BJ (cell line): Measurements from ENCODE around the gene APBB2. TPM values are rescaled to one million over a fixed set of nuclear protein-coding genes. Genes with fewer than 3 reads are reported as not detected.

Experiments used
- CTCF ChIA-PET: fragments of 350-600 bp; formaldehyde crosslinking; extraction: SDS; loops from one replicate; lab custom pipeline; 2021; ENCODE audit warnings: antibody characterized with exemption, inconsistent platforms; lab: Yijun Ruan, JAX
- POLR2A ChIA-PET: fragments of 300-600 bp; sonication (Branson Sonifier 250); formaldehyde crosslinking; extraction: SDS; loops from one replicate; lab custom pipeline; 2021; ENCODE audit warnings: antibody characterized with exemption; lab: Charles Lee
- DNase-seq: peaks from one replicate; pipeline ENCODE4 v3.0.0-alpha.2; 2011; ENCODE audit warnings: low read depth
- H3K27me3 ChIP-seq: 2 replicates; pipeline ENCODE4 v1.6.0; 2011; ENCODE audit warnings: low read length; ENCODE audit not compliant: control insufficient read depth, insufficient read depth
- H3K36me3 ChIP-seq: 2 replicates; pipeline ENCODE4 v1.5.1; 2011; ENCODE audit warnings: low read length; ENCODE audit not compliant: control insufficient read depth, insufficient read depth
- H3K4me3 ChIP-seq: 2 replicates; pipeline ENCODE4 v1.5.1; 2011; ENCODE audit warnings: low read depth, mild to moderate bottlenecking, control low read depth, low read length
- polyA plus RNA-seq: library from polyadenylated mRNA; depleted of rRNA; stranded (reverse); fragments of >200 nt; gene quantifications from 2 replicates; pipeline ENCODE4 v1.2.3, GENCODE V29; 2011
- TF ChIP-seq, protein P1 (sequence below): IDR thresholded peaks from 2 replicates; pipeline ENCODE4 v1.5.1; 2011; ENCODE audit warnings: low read depth, mild to moderate bottlenecking, control low read depth, inconsistent platforms, low read length, moderate library complexity; ENCODE audit not compliant: insufficient read depth

APBB2 gene
- polyA plus RNA-seq, 1 experiment: 50.3 TPM

- Histone ChIP-seq H3K27me3 (no peaks in the 10 kb centered on the region), H3K4me3 (no peak overlapping the region), H3K36me3 (no peaks in the 10 kb centered on the region)
- TF ChIP-seq, protein P1, sequence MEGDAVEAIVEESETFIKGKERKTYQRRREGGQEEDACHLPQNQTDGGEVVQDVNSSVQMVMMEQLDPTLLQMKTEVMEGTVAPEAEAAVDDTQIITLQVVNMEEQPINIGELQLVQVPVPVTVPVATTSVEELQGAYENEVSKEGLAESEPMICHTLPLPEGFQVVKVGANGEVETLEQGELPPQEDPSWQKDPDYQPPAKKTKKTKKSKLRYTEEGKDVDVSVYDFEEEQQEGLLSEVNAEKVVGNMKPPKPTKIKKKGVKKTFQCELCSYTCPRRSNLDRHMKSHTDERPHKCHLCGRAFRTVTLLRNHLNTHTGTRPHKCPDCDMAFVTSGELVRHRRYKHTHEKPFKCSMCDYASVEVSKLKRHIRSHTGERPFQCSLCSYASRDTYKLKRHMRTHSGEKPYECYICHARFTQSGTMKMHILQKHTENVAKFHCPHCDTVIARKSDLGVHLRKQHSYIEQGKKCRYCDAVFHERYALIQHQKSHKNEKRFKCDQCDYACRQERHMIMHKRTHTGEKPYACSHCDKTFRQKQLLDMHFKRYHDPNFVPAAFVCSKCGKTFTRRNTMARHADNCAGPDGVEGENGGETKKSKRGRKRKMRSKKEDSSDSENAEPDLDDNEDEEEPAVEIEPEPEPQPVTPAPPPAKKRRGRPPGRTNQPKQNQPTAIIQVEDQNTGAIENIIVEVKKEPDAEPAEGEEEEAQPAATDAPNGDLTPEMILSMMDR: no peak
- DNase-seq: peak; percentile 60
- POLR2A ChIA-PET: interaction anchor here (0.7 kb wide), 1 partner anchor 38 kb away, joined by 7 read pairs; no protein-coding TSS in a partner anchor
- CTCF ChIA-PET: interaction anchor here (1.0 to 16.3 kb wide), 3 partner anchors 9 to 58 kb away, joined by 4 to 181 read pairs (median 5); no protein-coding TSS in a partner anchor
Measured at GRCh38 chr4:40918330-40918729, 296.0 kb downstream of the APBB2 start.

GRCh38 chr4:40916880-40917279 is 297.5 kb downstream of the APBB2 start:
- Histone ChIP-seq H3K4me3 (no peak overlapping the region), H3K36me3 (peaks cover 1% of the 10 kb centered on the region; the same call in 1 of the 2 replicates), H3K27me3 (no peaks in the 10 kb centered on the region)
- ChIA-PET POLR2A (interaction anchor here (0.7 kb wide), 1 partner anchor 511 kb away, joined by 4 read pairs; no protein-coding TSS in a partner anchor), CTCF (interaction anchor here (0.9 to 16.3 kb wide), 6 partner anchors 8 to 297 kb away, joined by 3 to 181 read pairs (median 4); partner anchors contain the start of gene APBB2)
- TF ChIP-seq, protein P1: peak; percentile 23; the same call in 1 of the 2 replicates
- DNase-seq: no peak

DNA sequence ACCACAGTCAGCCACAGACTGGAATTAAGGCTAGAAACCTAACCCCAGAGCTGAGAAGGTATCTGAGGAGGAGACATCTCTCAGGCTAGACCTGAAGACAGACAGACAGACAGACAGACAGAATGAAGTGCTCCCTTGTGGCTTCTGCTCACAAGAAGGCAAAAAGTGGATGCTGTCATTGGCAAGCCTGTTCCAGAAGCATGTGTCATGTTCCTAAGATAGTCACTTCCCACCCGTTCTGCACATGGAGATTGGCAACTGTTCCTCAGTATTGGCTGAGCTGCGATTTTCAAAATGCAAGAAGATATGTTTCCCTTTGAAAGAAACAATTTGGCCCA is 298.2 kb downstream of the APBB2 start:
- POLR2A ChIA-PET: no interaction called here
- H3K4me3 ChIP-seq: no peak overlapping the region

GRCh38 chr4:40915318-40916217 is 298.8 kb downstream of the APBB2 start:
- Histone ChIP-seq H3K27me3 (no peaks in the 10 kb centered on the region), H3K4me3 (no peak overlapping the region), H3K36me3 (peaks cover 1% of the 10 kb centered on the region; the same call in 1 of the 2 replicates)
- ChIA-PET CTCF (interaction anchor here (0.9 to 1.5 kb wide), 4 partner anchors 13 to 75 kb away, joined by 3 to 4 read pairs (median 3); no protein-coding TSS in a partner anchor), POLR2A (no interaction called here)
- no peak for DNase-seq
- TF ChIP-seq, protein P1: no peak

More for the DNA sequence above, 298.2 kb downstream of the APBB2 start:
- CTCF ChIA-PET: interaction anchor here (0.9 to 1.5 kb wide), 4 partner anchors 12 to 75 kb away, joined by 3 to 4 read pairs (median 3); no protein-coding TSS in a partner anchor
- Histone ChIP-seq H3K36me3 (peaks cover 1% of the 10 kb centered on the region; the same call in 1 of the 2 replicates), H3K27me3 (no peaks in the 10 kb centered on the region)
- DNase-seq: no peak
- TF ChIP-seq, protein P1: no peak

DNA sequence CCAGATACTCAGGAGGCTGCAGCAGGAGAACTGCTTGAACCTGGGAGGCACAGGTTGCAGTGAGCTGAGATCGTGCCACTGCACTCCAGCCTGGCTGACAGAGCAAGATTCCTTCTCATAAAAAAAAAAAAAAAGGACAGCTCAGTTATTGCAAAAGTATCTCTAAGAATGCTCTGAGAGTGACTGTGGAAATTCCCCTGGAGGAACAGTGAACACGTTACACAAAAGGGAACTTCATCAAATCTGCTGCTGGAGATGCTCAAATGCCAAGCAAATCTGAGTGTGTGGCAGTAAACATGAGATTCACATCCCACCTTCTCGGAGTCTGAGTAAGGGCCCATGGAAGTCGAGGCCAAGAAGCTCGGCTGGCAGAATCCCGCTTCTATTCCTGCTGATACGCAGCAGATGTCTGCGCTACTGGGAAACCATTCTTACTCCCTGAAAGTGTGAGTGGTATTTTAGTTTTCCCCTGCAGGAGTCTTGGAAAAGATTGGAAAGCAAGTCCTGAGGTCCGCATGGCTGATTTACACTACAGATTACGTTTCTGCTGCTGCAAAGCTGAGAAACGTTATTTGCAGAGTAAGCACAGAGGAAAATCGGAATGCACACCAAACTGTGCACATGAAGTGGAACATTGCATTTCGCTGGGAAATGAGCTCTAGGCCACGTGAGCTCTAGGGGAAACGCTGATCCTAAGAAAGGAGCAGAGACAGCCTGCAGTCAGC is 301.7 kb downstream of the APBB2 start:
- CTCF ChIA-PET: interaction anchor here (0.6 to 10.1 kb wide), 7 partner anchors 12 to 1746 kb away, joined by 3 to 181 read pairs (median 4); partner anchors contain the start of gene APBB2
- DNase-seq: no peak
- Histone ChIP-seq H3K36me3 (peaks cover 1% of the 10 kb centered on the region; the same call in 1 of the 2 replicates), H3K27me3 (no peaks in the 10 kb centered on the region), H3K4me3 (no peak overlapping the region)
- POLR2A ChIA-PET: no interaction called here
- TF ChIP-seq, protein P1: no peak
